OCI-LY3 (cell line): ENCODE results near the gene ZNF619.

Source experiments
- H2AFZ ChIP-seq: fragments of 200-600, 300-600 bp; shearing (Covaris generic); 2 replicates; pipeline ENCODE4 v1.6.0; 2014; ENCODE audit warnings: antibody characterized with exemption, low read depth, low read length
- H3K27ac ChIP-seq: fragments of 200-600, 300-600 bp; sonication (generic); 2 replicates; pipeline ENCODE4 v1.5.1; 2014; ENCODE audit warnings: mild to moderate bottlenecking, low read length, moderate library complexity, mixed read lengths
- H3K27me3 ChIP-seq: fragments of 200-600, 300-600 bp; sonication (generic); 2 replicates; pipeline ENCODE4 v1.6.1; 2014; ENCODE audit warnings: low read depth, low read length, mixed read lengths
- H3K36me3 ChIP-seq: fragments of 200-600, 300-600 bp; sonication (generic); replicated peaks from 2 replicates; pipeline ENCODE3; 2014; ENCODE audit warnings: low read depth, low read length, mixed read lengths
- H3K4me1 ChIP-seq: fragments of 300-600, 200-600 bp; sonication (generic); 2 replicates; pipeline ENCODE4 v1.6.1; 2014; ENCODE audit warnings: low read length, mixed read lengths
- H3K4me2 ChIP-seq: fragments of 200-600, 300-600 bp; sonication (generic); 2 replicates; pipeline ENCODE4 v1.6.1; 2014; ENCODE audit warnings: low read length, mixed read lengths
- H3K4me3 ChIP-seq: fragments of 300-600, 200-600 bp; sonication (generic); 2 replicates; pipeline ENCODE4 v1.5.1; 2014; ENCODE audit warnings: antibody characterized with exemption, mild to moderate bottlenecking, low read length, moderate library complexity
- H3K79me2 ChIP-seq: fragments of 300-600, 200-600 bp; shearing (Covaris generic); 2 replicates; pipeline ENCODE4 v1.6.1; 2014; ENCODE audit warnings: mild to moderate bottlenecking, low read length, mixed read lengths
- H3K9ac ChIP-seq: fragments of 300-600, 200-600 bp; shearing (Covaris generic); 2 replicates; pipeline ENCODE4 v1.6.0; 2014; ENCODE audit warnings: mild to moderate bottlenecking, low read length, moderate library complexity
- H3K9me3 ChIP-seq: fragments of 200-600, 300-600 bp; shearing (Covaris generic); 2 replicates; pipeline ENCODE4 v1.6.1; 2014; ENCODE audit warnings: low read length, mixed read lengths; ENCODE audit not compliant: insufficient read depth
- H4K20me1 ChIP-seq: fragments of 200-600, 300-600 bp; sonication (generic); 2 replicates; pipeline ENCODE4 v1.6.1; 2016; ENCODE audit warnings: low read length, mixed read lengths; ENCODE audit not compliant: insufficient read depth
- CTCF ChIP-seq: fragments of 200-600, 300-600 bp; sonication (generic); IDR thresholded peaks from 2 replicates; pipeline ENCODE4 v1.5.1; 2014; ENCODE audit warnings: antibody characterized with exemption, low read length, low read depth
- EZH2phosphoT487 ChIP-seq: fragments of 200-600 bp; shearing (Covaris generic); IDR thresholded peaks from 2 replicates; pipeline ENCODE4 v1.6.1; 2018; ENCODE audit warnings: antibody characterized with exemption, mixed run types, low read depth

ZNF619 gene

GRCh38 chr3:40497288-40497687, 20.4 kb downstream of the ZNF619 start:
- Histone ChIP-seq H3K9ac (no peak overlapping the region), H3K4me3 (no peak overlapping the region)

GRCh38 chr3:40499952-40500351, 23.0 kb downstream of the ZNF619 start:
- Histone ChIP-seq H3K27me3 (no peaks in the 10 kb centered on the region), H3K9ac (no peak overlapping the region), H3K4me2 (no peak overlapping the region)

More at GRCh38 chr3:40497288-40497687, 20.4 kb downstream of the ZNF619 start:
- H3K4me2 ChIP-seq, result no peak overlapping the region
- no peaks in the 10 kb centered on the region for H3K79me2 ChIP-seq
- H3K27ac ChIP-seq, result no peak overlapping the region
- no peaks in the 10 kb centered on the region for H4K20me1 ChIP-seq
- no peaks in the 10 kb centered on the region for H3K9me3 ChIP-seq
- no peak overlapping the region for H2AFZ ChIP-seq
- TF ChIP-seq EZH2phosphoT487 (no peak), CTCF (no peak)
- H3K4me1 ChIP-seq, result no peaks in the 10 kb centered on the region
- no peaks in the 10 kb centered on the region for H3K36me3 ChIP-seq
- H3K27me3 ChIP-seq, result no peaks in the 10 kb centered on the region

GRCh38 chr3:40502034-40502433, 25.1 kb downstream of the ZNF619 start:
- Histone ChIP-seq H3K4me1 (peaks cover 10% of the 10 kb centered on the region; the same call in 1 of the 2 replicates), H4K20me1 (no peaks in the 10 kb centered on the region), H3K4me3 (no peak overlapping the region), H3K9me3 (no peaks in the 10 kb centered on the region), H3K9ac (no peak overlapping the region), H3K36me3 (no peaks in the 10 kb centered on the region), H3K27me3 (no peaks in the 10 kb centered on the region), H3K27ac (no peak overlapping the region), H3K79me2 (no peaks in the 10 kb centered on the region), H2AFZ (no peak overlapping the region), H3K4me2 (no peak overlapping the region)
- TF ChIP-seq EZH2phosphoT487 (no peak), CTCF (no peak)

More at GRCh38 chr3:40499952-40500351, 23.0 kb downstream of the ZNF619 start:
- no peaks in the 10 kb centered on the region for H3K79me2 ChIP-seq
- H3K4me1 ChIP-seq, result no peaks in the 10 kb centered on the region
- no peaks in the 10 kb centered on the region for H3K36me3 ChIP-seq
- H4K20me1 ChIP-seq, result no peaks in the 10 kb centered on the region
- no peak overlapping the region for H2AFZ ChIP-seq
- H3K9me3 ChIP-seq, result no peaks in the 10 kb centered on the region
- H3K4me3 ChIP-seq, result no peak overlapping the region
- no peak for TF ChIP-seq CTCF
- TF ChIP-seq EZH2phosphoT487, result no peak
- no peak overlapping the region for H3K27ac ChIP-seq

GRCh38 chr3:40504636-40505430, 27.9 kb downstream of the ZNF619 start:
- Histone ChIP-seq H3K4me1 (peaks cover 10% of the 10 kb centered on the region; the same call in 1 of the 2 replicates), H3K79me2 (no peaks in the 10 kb centered on the region), H3K4me2 (no peak overlapping the region), H3K4me3 (no peak overlapping the region), H3K27me3 (no peaks in the 10 kb centered on the region), H3K36me3 (no peaks in the 10 kb centered on the region), H2AFZ (no peak overlapping the region; the same call in 1 of the 2 replicates), H3K27ac (no peak overlapping the region), H4K20me1 (no peaks in the 10 kb centered on the region), H3K9me3 (no peaks in the 10 kb centered on the region), H3K9ac (no peak overlapping the region)
- TF ChIP-seq CTCF, result no peak
- TF ChIP-seq EZH2phosphoT487, result no peak
